A549 (cell line): ENCODE data around the gene SPRTN.

Experiments
- MAX ChIP-seq: IDR thresholded peaks from 2 replicates; pipeline ENCODE4 v1.6.1; 2012
- NFE2L2 ChIP-seq: fragments of 150-350 bp; conservative IDR thresholded peaks from 2 replicates; pipeline ENCODE4 v1.6.1; 2014; ENCODE audit warnings: low read length
- NPAS2 ChIP-seq: fragments of 250-450 bp; sonication (Bioruptor Pico); IDR thresholded peaks from 2 replicates; pipeline ENCODE4 v1.8.0; 2022; ENCODE audit warnings: mild to moderate bottlenecking, moderate library complexity, borderline replicate concordance
- NR3C1 ChIP-seq: fragments of >200 bp; sonication (Bioruptor Twin); formaldehyde crosslinking; IDR thresholded peaks from 3 replicates; pipeline ENCODE4 v1.6.1; 2017
- POLR2A ChIP-seq: IDR thresholded peaks from 2 replicates; pipeline ENCODE4 v1.6.1; 2012; ENCODE audit warnings: mild to moderate bottlenecking, low read length
- RAD21 ChIP-seq, 2 experiments: fragments of >200 bp in 1 of 2; sonication (Bioruptor Twin) in 1 of 2; formaldehyde crosslinking in 1 of 2; IDR thresholded peaks in 1 of 2; conservative IDR thresholded peaks in 1 of 2; 2 replicates in 1 of 2; 3 replicates in 1 of 2; pipeline ENCODE4 v1.6.1; 2012 to 2018; ENCODE audit warnings: inconsistent platforms in 1 of 2
- RARB ChIP-seq: fragments of 250-450 bp; sonication (Bioruptor Pico); IDR thresholded peaks from 2 replicates; pipeline ENCODE4 v1.8.0; 2021; ENCODE audit warnings: mild to moderate bottlenecking, moderate library complexity
- RFX5 ChIP-seq: fragments of 450-650 bp; IDR thresholded peaks from 2 replicates; pipeline ENCODE4 v1.7.1; 2014; ENCODE audit warnings: antibody characterized with exemption, mild to moderate bottlenecking, moderate library complexity
- RNF2 ChIP-seq: fragments of 200-600 bp; sonication (generic); IDR thresholded peaks from 2 replicates; pipeline ENCODE4 v1.6.1; 2016; ENCODE audit warnings: low read depth, mild to moderate bottlenecking, antibody characterized with exemption, moderate library complexity, borderline replicate concordance
- SMC3 ChIP-seq: fragments of >200 bp; sonication (Bioruptor Twin); formaldehyde crosslinking; IDR thresholded peaks from 3 replicates; pipeline ENCODE4 v1.6.1; 2018; ENCODE audit warnings: inconsistent platforms
- TF ChIP-seq, protein P1 (sequence below): fragments of >200 bp; sonication (Bioruptor Twin); formaldehyde crosslinking; IDR thresholded peaks from 3 replicates; pipeline ENCODE4 v1.5.1; 2016

GRCh38 chr1:231364192-231364591 is 26.1 kb downstream of the SPRTN start:
- TF ChIP-seq RARB (CRISPR knock-in tag), result no peak
- no peak for TF ChIP-seq RNF2
- no peak for TF ChIP-seq NPAS2
- TF ChIP-seq, protein P1, sequence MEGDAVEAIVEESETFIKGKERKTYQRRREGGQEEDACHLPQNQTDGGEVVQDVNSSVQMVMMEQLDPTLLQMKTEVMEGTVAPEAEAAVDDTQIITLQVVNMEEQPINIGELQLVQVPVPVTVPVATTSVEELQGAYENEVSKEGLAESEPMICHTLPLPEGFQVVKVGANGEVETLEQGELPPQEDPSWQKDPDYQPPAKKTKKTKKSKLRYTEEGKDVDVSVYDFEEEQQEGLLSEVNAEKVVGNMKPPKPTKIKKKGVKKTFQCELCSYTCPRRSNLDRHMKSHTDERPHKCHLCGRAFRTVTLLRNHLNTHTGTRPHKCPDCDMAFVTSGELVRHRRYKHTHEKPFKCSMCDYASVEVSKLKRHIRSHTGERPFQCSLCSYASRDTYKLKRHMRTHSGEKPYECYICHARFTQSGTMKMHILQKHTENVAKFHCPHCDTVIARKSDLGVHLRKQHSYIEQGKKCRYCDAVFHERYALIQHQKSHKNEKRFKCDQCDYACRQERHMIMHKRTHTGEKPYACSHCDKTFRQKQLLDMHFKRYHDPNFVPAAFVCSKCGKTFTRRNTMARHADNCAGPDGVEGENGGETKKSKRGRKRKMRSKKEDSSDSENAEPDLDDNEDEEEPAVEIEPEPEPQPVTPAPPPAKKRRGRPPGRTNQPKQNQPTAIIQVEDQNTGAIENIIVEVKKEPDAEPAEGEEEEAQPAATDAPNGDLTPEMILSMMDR, result no peak
- no peak for TF ChIP-seq RFX5
- no peak for TF ChIP-seq SMC3
- no peak for TF ChIP-seq POLR2A
- no peak for TF ChIP-seq NFE2L2
- TF ChIP-seq RAD21 (conservative IDR thresholded peaks at IDR 0.05 in 1 of 2, IDR thresholded peaks at IDR 0.05 in 1 of 2), result no peak
- no peak for TF ChIP-seq MAX
- TF ChIP-seq NR3C1, result no peak
